Aorta (tissue), 5 donors: Measurements from ENCODE around the gene EIF3I. TPM values are rescaled to one million over a fixed set of nuclear protein-coding genes. Genes with fewer than 3 reads are reported as not detected.
"Not testable (repeated sequence)": the region's sequence is repeated elsewhere in the genome, so short reads cannot be mapped to it uniquely, and the experiment has no call there.

Experiments
- ATAC-seq: fragments of 200-7000 bp; cut with Tn5 transposase; one replicate; pipeline ENCODE4 v1.9.1; 2022; ENCODE audit warnings: moderate library complexity; ENCODE audit not compliant: low FRiP score
- DNase-seq, 2 donors: peaks; one replicate each; pipeline ENCODE4 v3.0.0-alpha.2; 2020
- H3K27ac ChIP-seq, 2 donors: one replicate each; pipeline ENCODE4 v1.5.1; 2013; ENCODE audit warnings: low read length in 2 of 2, mild to moderate bottlenecking in 2 of 2, moderate library complexity in 2 of 2, control low read depth in 1 of 2, inconsistent platforms in 1 of 2, low read depth in 1 of 2
- H3K27me3 ChIP-seq, 2 donors: one replicate each; pipeline ENCODE4 v1.6.1; 2013; ENCODE audit warnings: control low read depth in 1 of 2, low read length in 1 of 2, mild to moderate bottlenecking in 1 of 2, moderate library complexity in 1 of 2; ENCODE audit not compliant: insufficient read depth in 2 of 2, control insufficient read depth in 1 of 2
- H3K36me3 ChIP-seq, 2 donors: one replicate each; pipeline ENCODE4 v1.6.1; 2013; ENCODE audit warnings: control low read depth in 1 of 2, low read length in 1 of 2, mild to moderate bottlenecking in 1 of 2; ENCODE audit not compliant: insufficient read depth in 2 of 2, control insufficient read depth in 1 of 2
- H3K4me1 ChIP-seq, 2 donors: one replicate each; pipeline ENCODE4 v1.6.1; 2013; ENCODE audit warnings: low read length in 2 of 2, control low read depth in 1 of 2, mild to moderate bottlenecking in 1 of 2, moderate library complexity in 1 of 2; ENCODE audit not compliant: insufficient read depth in 2 of 2, control insufficient read depth in 1 of 2
- H3K4me3 ChIP-seq, 2 donors: one replicate each; pipeline ENCODE4 v1.5.1; 2013; ENCODE audit warnings: low read length in 2 of 2, control low read depth in 1 of 2, mild to moderate bottlenecking in 1 of 2
- H3K9me3 ChIP-seq: one replicate; pipeline ENCODE4 v1.6.1; 2013; ENCODE audit warnings: mild to moderate bottlenecking, low read length; ENCODE audit not compliant: control insufficient read depth
- WGBS, 2 donors: extraction: QIAGEN DNeasy Blood & Tissue Kit; methylation state at CpG; one replicate each; pipeline ENCODE4 v1.1.7; 2013; 5-methylcytosine and 5-hydroxymethylcytosine counted together
- intact Hi-C, 2 donors: fragments of 100-400 bp; cut with DNase I; formaldehyde crosslinking; loops; one replicate each; pipeline versions ENCODE4 v1.14.2 to v1.15.0; 2022
- polyA plus RNA-seq, 2 donors: library from polyadenylated mRNA; stranded (reverse); fragments of 200-250 nt; gene quantifications; one replicate each; pipeline ENCODE4 v1.2.3, GENCODE V29; 2013
- total RNA-seq, 2 donors: library from RNA; stranded (reverse); fragmentation: NEBNext Ultra II Directional; extraction: Animal tissue kit (Norgen Biotek cat#: 25700); gene quantifications; one replicate each; pipeline ENCODE4 v1.2.1, GENCODE V29; 2021
- donor health status: healthy with polysubstance abuse.
- donor health status: Bipolar disorder and iron deficiency.
- donor health status: DM: no; HTN: no; CAD: no.
- donor health status: DM: no; HTN: no; CAD: no.
- donor health status: DM: yes; HTN: yes; CAD: no.

Gene EIF3I
- total and polyA plus RNA-seq, 4 donors = 102 to 141 (median 118) TPM

- 78 to 83% methylated on average over 9 of the region's 9 CpGs for WGBS, 2 donors
- H3K4me1 ChIP-seq = no peaks in the 10 kb centered on the region
- H3K9me3 ChIP-seq = no peaks in the 10 kb centered on the region
- no peak overlapping the region for H3K4me3 ChIP-seq
- H3K27me3 ChIP-seq = no peaks in the 10 kb centered on the region
- DNase-seq (no peak), ATAC-seq (no peak)
- intact Hi-C loops = no loop called here
- no peaks in the 10 kb centered on the region for H3K36me3 ChIP-seq
- H3K27ac ChIP-seq = no peak overlapping the region
Measured at GRCh38 chr1:32249831-32250525, 27.8 kb downstream of the EIF3I start.

GRCh38 chr1:32250893-32251716 is 28.9 kb downstream of the EIF3I start, which contains the start of gene LCK:
Gene LCK, plus strand, starts transcription at chr1:32251265. Its CDS starts 23,065 bp downstream, at chr1:32274330.
- Histone ChIP-seq H3K4me3 (no peak within 1 kb of the TSS), H3K27ac (no peak within 1 kb of the TSS), H3K4me1 (no peaks in the 10 kb centered on the region), H3K27me3 (no peaks in the 10 kb centered on the region), H3K9me3 (no peaks in the 10 kb centered on the region), H3K36me3 (no peaks in the 10 kb centered on the region)
- WGBS, 2 donors = 83 to 86% methylated on average over 25 of the region's 25 CpGs
- DNase-seq = no peak
- ATAC-seq = no peak
- intact Hi-C loops = no loop called here

GRCh38 chr1:32255072-32256071 is 33.2 kb downstream of the EIF3I start:
- Histone ChIP-seq H3K27me3 (no peaks in the 10 kb centered on the region), H3K27ac (no peak overlapping the region), H3K36me3 (no peaks in the 10 kb centered on the region), H3K9me3 (no peaks in the 10 kb centered on the region), H3K4me1 (no peaks in the 10 kb centered on the region), H3K4me3 (no peak overlapping the region)
- no peak for ATAC-seq
- DNase-seq = no peak
- 87 to 89% methylated on average over 10 of the region's 10 CpGs for WGBS, 2 donors
- intact Hi-C loops = no loop called here

- no peak overlapping the region for H3K27ac ChIP-seq
- H3K4me1 ChIP-seq = no peaks in the 10 kb centered on the region
- intact Hi-C loops = no loop called here
- WGBS, 2 donors = 60 to 64% methylated on average over 9 of the region's 9 CpGs
- ATAC-seq (no peak), DNase-seq (no peak)
- H3K27me3 ChIP-seq = no peaks in the 10 kb centered on the region
- no peaks in the 10 kb centered on the region for H3K9me3 ChIP-seq
- H3K4me3 ChIP-seq = no peak overlapping the region
- H3K36me3 ChIP-seq = no peaks in the 10 kb centered on the region
Measured at GRCh38 chr1:32256473-32257226, 34.4 kb downstream of the EIF3I start.

- Histone ChIP-seq H3K4me1 (no peaks in the 10 kb centered on the region), H3K4me3 (no peak overlapping the region), H3K36me3 (no peaks in the 10 kb centered on the region), H3K27ac (no peak overlapping the region), H3K27me3 (no peaks in the 10 kb centered on the region), H3K9me3 (no peaks in the 10 kb centered on the region)
- intact Hi-C loops = no loop called here
- no peak for ATAC-seq
- no peak for DNase-seq
- WGBS, 2 donors = 87 to 89% methylated on average over 6 of the region's 6 CpGs
Measured at GRCh38 chr1:32257227-32257508, 35.0 kb downstream of the EIF3I start.

GRCh38 chr1:32263236-32263593 is 41.0 kb downstream of the EIF3I start:
- ATAC-seq, H3K36me3 ChIP-seq, intact Hi-C loops, H3K9me3 ChIP-seq, H3K27ac ChIP-seq, H3K27me3 ChIP-seq, DNase-seq, H3K4me1 ChIP-seq, H3K4me3 ChIP-seq: not testable (repeated sequence)
- 95 to 97% methylated on average over 4 of the region's 4 CpGs for WGBS, 2 donors

- Histone ChIP-seq H3K27me3 (no peaks in the 10 kb centered on the region), H3K9me3 (no peaks in the 10 kb centered on the region), H3K27ac (no peak overlapping the region), H3K4me3 (no peak overlapping the region), H3K4me1 (peaks cover 0 to 2% of the 10 kb centered on the region in 2 donors), H3K36me3 (no peaks in the 10 kb centered on the region)
- 91 to 92% methylated on average over 4 of the region's 4 CpGs for WGBS, 2 donors
- ATAC-seq (no peak), DNase-seq (no peak)
- intact Hi-C loops = no loop called here
Measured at GRCh38 chr1:32263744-32264143, 41.5 kb downstream of the EIF3I start.

- H3K4me3 ChIP-seq = no peak overlapping the region
- no peaks in the 10 kb centered on the region for H3K27me3 ChIP-seq
- H3K27ac ChIP-seq = no peak overlapping the region
- H3K4me1 ChIP-seq = peaks cover 0 to 2% of the 10 kb centered on the region in 2 donors
- no peak for DNase-seq
- no peaks in the 10 kb centered on the region for H3K36me3 ChIP-seq
- intact Hi-C loops = no loop called here
- no peaks in the 10 kb centered on the region for H3K9me3 ChIP-seq
- no peak for ATAC-seq
- 92 to 95% methylated on average over 9 of the region's 9 CpGs for WGBS, 2 donors
Measured at GRCh38 chr1:32265846-32266245, 43.6 kb downstream of the EIF3I start.
